SK-N-SH (cell line): ENCODE measurements around the gene RTP2. TPM values are rescaled to one million over a fixed set of nuclear protein-coding genes. Genes with fewer than 3 reads are reported as not detected.

Experiments
- EZH2phosphoT487 ChIP-seq: fragments of 200-600 bp; sonication (generic); IDR thresholded peaks from 2 replicates; pipeline ENCODE4 v1.6.1; 2017; ENCODE audit warnings: low read depth, mixed run types, mild to moderate bottlenecking, antibody characterized with exemption, moderate library complexity, borderline replicate concordance
- FOXM1 ChIP-seq: IDR thresholded peaks from 2 replicates; pipeline ENCODE4 v1.4.0; 2012; ENCODE audit warnings: low read depth, mild to moderate bottlenecking
- GABPA ChIP-seq: IDR thresholded peaks from 2 replicates; pipeline ENCODE4 v1.4.0; 2012; ENCODE audit warnings: low read depth, mild to moderate bottlenecking
- GATA2 ChIP-seq: sonication (generic); formaldehyde crosslinking; IDR thresholded peaks from 2 replicates; pipeline ENCODE4 v1.5.0; 2020; ENCODE audit warnings: mild to moderate bottlenecking, missing genetic modification reagents
- MEF2A ChIP-seq: IDR thresholded peaks from 2 replicates; pipeline ENCODE4 v1.4.0; 2012; ENCODE audit warnings: low read depth, borderline replicate concordance
- RAD21 ChIP-seq: IDR thresholded peaks from 2 replicates; pipeline ENCODE4 v1.6.1; 2012; ENCODE audit warnings: mild to moderate bottlenecking, low read length
- RCOR1 ChIP-seq: fragments of 150-350 bp; IDR thresholded peaks from 2 replicates; pipeline ENCODE4 v1.6.1; 2017; ENCODE audit warnings: antibody characterized with exemption, low read length
- SIN3A ChIP-seq: IDR thresholded peaks from 2 replicates; pipeline ENCODE4 v1.6.1; 2012; ENCODE audit warnings: low read depth, mild to moderate bottlenecking, low read length, moderate library complexity, borderline replicate concordance
- SMC3 ChIP-seq: IDR thresholded peaks from 2 replicates; pipeline ENCODE4 v1.6.1; 2012; ENCODE audit warnings: low read depth, low read length, improper control_type of control experiment
- TEAD4 ChIP-seq: IDR thresholded peaks from 2 replicates; pipeline ENCODE4 v1.4.0; 2012; ENCODE audit warnings: mild to moderate bottlenecking, borderline replicate concordance; ENCODE audit not compliant: insufficient read depth
- YY1 ChIP-seq: IDR thresholded peaks from 2 replicates; pipeline ENCODE4 v1.4.0; 2012; ENCODE audit warnings: low read depth, mild to moderate bottlenecking
- polyA plus RNA-seq, 3 experiments: library from polyadenylated mRNA; depleted of rRNA; stranded (reverse); fragments of >200 nt; gene quantifications; 2 replicates each; pipeline ENCODE4 v1.2.3, GENCODE V29; 2012
- TF ChIP-seq, protein P1 (sequence below): fragments of 200-600 bp; sonication (generic); IDR thresholded peaks from 2 replicates; pipeline ENCODE4 v1.6.1; 2017; ENCODE audit warnings: antibody characterized with exemption, mild to moderate bottlenecking, moderate library complexity
- TF ChIP-seq, protein P2 (sequence below): IDR thresholded peaks from 2 replicates; pipeline ENCODE4 v1.4.0; 2012; ENCODE audit warnings: low read depth, borderline replicate concordance
- TF ChIP-seq, protein P3 (sequence below): fragments of 150-350 bp; IDR thresholded peaks from 2 replicates; pipeline ENCODE4 v1.6.1; 2017; ENCODE audit warnings: antibody characterized with exemption, low read length, low read depth, borderline replicate concordance
- TF ChIP-seq, protein P4 (sequence below): IDR thresholded peaks from 2 replicates; pipeline ENCODE4 v1.6.1; 2012; ENCODE audit warnings: mild to moderate bottlenecking, low read depth, low read length, moderate library complexity

RTP2 gene
- polyA plus RNA-seq, 1 of the 3 experiments (the other 2 are of a cell fraction) = 0.07 TPM

DNA sequence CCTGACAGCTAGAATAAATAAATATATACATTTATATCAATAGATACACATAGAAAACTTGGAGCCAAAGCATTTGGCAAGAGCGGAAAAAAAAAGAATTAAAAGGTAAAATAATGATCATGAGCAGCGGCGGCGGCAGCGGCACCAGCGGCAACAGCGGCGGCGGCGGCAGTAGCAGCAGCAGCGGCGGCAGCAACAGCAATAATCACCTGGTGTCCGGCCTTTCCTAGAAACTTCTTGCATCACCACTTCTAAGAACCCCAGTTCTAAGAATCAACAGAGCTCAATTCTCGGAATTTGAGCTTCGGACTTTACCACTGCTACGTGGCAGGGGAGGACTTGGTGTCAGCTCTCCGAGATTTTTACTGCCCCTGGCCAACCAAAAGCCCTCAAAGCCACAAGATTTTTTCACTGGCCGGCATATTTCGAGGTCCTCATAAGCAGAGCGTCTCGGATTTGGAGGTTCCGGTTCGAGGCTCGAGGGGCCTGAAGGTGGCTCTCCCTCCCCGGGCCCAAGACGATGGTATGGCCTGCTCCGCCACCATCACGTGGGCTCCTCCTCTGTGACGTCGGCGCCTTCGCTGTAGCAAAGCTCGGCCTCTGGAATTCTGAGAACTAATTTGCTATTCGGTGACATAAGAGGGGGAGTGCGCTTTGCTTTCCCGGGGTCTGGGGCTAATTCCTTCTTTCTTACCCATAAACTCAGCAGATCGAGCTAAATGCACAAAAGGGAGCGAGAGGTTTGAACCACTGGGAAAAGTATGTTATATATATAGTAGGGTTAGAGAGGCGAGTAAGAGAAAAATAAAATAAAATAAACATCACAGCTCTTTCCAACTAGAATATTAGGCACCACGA lies 43.1 kb upstream of the RTP2 start, which contains the start of gene BCL6 (continued):
- TF ChIP-seq, protein P1, sequence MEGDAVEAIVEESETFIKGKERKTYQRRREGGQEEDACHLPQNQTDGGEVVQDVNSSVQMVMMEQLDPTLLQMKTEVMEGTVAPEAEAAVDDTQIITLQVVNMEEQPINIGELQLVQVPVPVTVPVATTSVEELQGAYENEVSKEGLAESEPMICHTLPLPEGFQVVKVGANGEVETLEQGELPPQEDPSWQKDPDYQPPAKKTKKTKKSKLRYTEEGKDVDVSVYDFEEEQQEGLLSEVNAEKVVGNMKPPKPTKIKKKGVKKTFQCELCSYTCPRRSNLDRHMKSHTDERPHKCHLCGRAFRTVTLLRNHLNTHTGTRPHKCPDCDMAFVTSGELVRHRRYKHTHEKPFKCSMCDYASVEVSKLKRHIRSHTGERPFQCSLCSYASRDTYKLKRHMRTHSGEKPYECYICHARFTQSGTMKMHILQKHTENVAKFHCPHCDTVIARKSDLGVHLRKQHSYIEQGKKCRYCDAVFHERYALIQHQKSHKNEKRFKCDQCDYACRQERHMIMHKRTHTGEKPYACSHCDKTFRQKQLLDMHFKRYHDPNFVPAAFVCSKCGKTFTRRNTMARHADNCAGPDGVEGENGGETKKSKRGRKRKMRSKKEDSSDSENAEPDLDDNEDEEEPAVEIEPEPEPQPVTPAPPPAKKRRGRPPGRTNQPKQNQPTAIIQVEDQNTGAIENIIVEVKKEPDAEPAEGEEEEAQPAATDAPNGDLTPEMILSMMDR = no peak
- TF ChIP-seq, protein P2, sequence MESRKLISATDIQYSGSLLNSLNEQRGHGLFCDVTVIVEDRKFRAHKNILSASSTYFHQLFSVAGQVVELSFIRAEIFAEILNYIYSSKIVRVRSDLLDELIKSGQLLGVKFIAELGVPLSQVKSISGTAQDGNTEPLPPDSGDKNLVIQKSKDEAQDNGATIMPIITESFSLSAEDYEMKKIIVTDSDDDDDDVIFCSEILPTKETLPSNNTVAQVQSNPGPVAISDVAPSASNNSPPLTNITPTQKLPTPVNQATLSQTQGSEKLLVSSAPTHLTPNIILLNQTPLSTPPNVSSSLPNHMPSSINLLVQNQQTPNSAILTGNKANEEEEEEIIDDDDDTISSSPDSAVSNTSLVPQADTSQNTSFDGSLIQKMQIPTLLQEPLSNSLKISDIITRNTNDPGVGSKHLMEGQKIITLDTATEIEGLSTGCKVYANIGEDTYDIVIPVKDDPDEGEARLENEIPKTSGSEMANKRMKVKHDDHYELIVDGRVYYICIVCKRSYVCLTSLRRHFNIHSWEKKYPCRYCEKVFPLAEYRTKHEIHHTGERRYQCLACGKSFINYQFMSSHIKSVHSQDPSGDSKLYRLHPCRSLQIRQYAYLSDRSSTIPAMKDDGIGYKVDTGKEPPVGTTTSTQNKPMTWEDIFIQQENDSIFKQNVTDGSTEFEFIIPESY = 0 out of 2 replicates have a peak, but pooled peaks have one; percentile 5
- TF ChIP-seq MEF2A (peak; percentile 9; the same call in 1 of the 2 replicates), GATA2 (CRISPR knock-in tag) (no peak), RCOR1 (no peak), TEAD4 (peak; percentile 50; the same call in 1 of the 2 replicates), SIN3A (peak; percentile 86; the same call in 1 of the 2 replicates), GABPA (no peak), RAD21 (no peak), SMC3 (no peak), YY1 (peak; percentile 24; the same call in 1 of the 2 replicates), EZH2phosphoT487 (no peak), FOXM1 (no peak; the same call in 1 of the 2 replicates)
- TF ChIP-seq, protein P3, sequence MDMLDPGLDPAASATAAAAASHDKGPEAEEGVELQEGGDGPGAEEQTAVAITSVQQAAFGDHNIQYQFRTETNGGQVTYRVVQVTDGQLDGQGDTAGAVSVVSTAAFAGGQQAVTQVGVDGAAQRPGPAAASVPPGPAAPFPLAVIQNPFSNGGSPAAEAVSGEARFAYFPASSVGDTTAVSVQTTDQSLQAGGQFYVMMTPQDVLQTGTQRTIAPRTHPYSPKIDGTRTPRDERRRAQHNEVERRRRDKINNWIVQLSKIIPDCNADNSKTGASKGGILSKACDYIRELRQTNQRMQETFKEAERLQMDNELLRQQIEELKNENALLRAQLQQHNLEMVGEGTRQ = peak; percentile 86
- TF ChIP-seq, protein P4, sequence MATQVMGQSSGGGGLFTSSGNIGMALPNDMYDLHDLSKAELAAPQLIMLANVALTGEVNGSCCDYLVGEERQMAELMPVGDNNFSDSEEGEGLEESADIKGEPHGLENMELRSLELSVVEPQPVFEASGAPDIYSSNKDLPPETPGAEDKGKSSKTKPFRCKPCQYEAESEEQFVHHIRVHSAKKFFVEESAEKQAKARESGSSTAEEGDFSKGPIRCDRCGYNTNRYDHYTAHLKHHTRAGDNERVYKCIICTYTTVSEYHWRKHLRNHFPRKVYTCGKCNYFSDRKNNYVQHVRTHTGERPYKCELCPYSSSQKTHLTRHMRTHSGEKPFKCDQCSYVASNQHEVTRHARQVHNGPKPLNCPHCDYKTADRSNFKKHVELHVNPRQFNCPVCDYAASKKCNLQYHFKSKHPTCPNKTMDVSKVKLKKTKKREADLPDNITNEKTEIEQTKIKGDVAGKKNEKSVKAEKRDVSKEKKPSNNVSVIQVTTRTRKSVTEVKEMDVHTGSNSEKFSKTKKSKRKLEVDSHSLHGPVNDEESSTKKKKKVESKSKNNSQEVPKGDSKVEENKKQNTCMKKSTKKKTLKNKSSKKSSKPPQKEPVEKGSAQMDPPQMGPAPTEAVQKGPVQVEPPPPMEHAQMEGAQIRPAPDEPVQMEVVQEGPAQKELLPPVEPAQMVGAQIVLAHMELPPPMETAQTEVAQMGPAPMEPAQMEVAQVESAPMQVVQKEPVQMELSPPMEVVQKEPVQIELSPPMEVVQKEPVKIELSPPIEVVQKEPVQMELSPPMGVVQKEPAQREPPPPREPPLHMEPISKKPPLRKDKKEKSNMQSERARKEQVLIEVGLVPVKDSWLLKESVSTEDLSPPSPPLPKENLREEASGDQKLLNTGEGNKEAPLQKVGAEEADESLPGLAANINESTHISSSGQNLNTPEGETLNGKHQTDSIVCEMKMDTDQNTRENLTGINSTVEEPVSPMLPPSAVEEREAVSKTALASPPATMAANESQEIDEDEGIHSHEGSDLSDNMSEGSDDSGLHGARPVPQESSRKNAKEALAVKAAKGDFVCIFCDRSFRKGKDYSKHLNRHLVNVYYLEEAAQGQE = peak; percentile 61; the same call in 1 of the 2 replicates
- TF ChIP-seq, all 33 proteins: peak for 18
